H1 (cell line): ENCODE results near the gene CCDC171. TPM values are rescaled to one million over a fixed set of nuclear protein-coding genes. Genes with fewer than 3 reads are reported as not detected.

Experiments used
- ATF2 ChIP-seq: IDR thresholded peaks from 2 replicates; pipeline ENCODE4 v1.6.1; 2012; ENCODE audit warnings: low read length, inconsistent platforms
- CHD7 ChIP-seq: fragments of 300-600 bp; sonication (generic); IDR thresholded peaks from 2 replicates; pipeline ENCODE4 v1.7.1; 2012; ENCODE audit warnings: low read length, moderate library complexity, mild to moderate bottlenecking, inconsistent platforms; ENCODE audit not compliant: insufficient replicate concordance
- EP300 ChIP-seq, 2 experiments: IDR thresholded peaks; 1 replicate in 1 of 2; 2 replicates in 1 of 2; pipeline ENCODE4 v1.6.1; 2011 to 2012; ENCODE audit warnings: low read depth in 2 of 2, low read length in 2 of 2, mild to moderate bottlenecking in 2 of 2, borderline replicate concordance in 1 of 2, inconsistent platforms in 1 of 2, moderate library complexity in 1 of 2
- HDAC6 ChIP-seq: IDR thresholded peaks from one replicate; pipeline ENCODE4 v1.7.1; 2012; ENCODE audit warnings: low read depth, mild to moderate bottlenecking, inconsistent platforms, low read length, moderate library complexity
- MAFK ChIP-seq: IDR thresholded peaks from 2 replicates; pipeline ENCODE4 v1.6.1; 2012; ENCODE audit warnings: low read depth, mild to moderate bottlenecking, improper control_type of control experiment, low read length
- SUZ12 ChIP-seq: fragments of 200-600 bp; sonication (generic); IDR thresholded peaks from 2 replicates; pipeline ENCODE4 v1.6.1; 2012; ENCODE audit warnings: mild to moderate bottlenecking, inconsistent platforms, low read length, moderate library complexity, mixed read lengths
- TAF7 ChIP-seq: optimal IDR thresholded peaks from 2 replicates; pipeline ENCODE3; 2011; ENCODE audit warnings: low read depth, mild to moderate bottlenecking, inconsistent platforms, low read length, moderate library complexity, borderline replicate concordance
- TBP ChIP-seq: IDR thresholded peaks from 2 replicates; pipeline ENCODE4 v1.6.1; 2011; ENCODE audit warnings: low read depth, low read length, improper control_type of control experiment
- TCF12 ChIP-seq: IDR thresholded peaks from 2 replicates; pipeline ENCODE4 v1.6.1; 2011; ENCODE audit warnings: low read depth, mild to moderate bottlenecking, low read length
- TEAD4 ChIP-seq: IDR thresholded peaks from 2 replicates; pipeline ENCODE4 v1.6.1; 2012; ENCODE audit warnings: low read depth, low read length, inconsistent platforms, mixed read lengths
- polyA plus RNA-seq, 7 experiments: library from polyadenylated mRNA; depleted of rRNA in 3 of 7; stranded (reverse) in 5 of 7; unstranded in 2 of 7; fragments of >200 nt in 5 of 7; fragments of 200-250 nt in 2 of 7; gene quantifications; 1 replicate in 5 of 7; 2 replicates in 1 of 7; 4 replicates in 1 of 7; pipeline versions ENCODE4 v1.2.1 to v1.2.3, GENCODE V29; 2011 to 2013; ENCODE audit warnings: missing spikeins in 2 of 7, mixed read lengths in 2 of 7
- total RNA-seq: library from RNA; stranded (reverse); fragmentation: NEBNext Ultra II Directional; extraction: Animal tissue kit (Norgen Biotek cat#: 25700); gene quantifications from 2 replicates; pipeline ENCODE4 v1.2.1, GENCODE V29; 2021

The CCDC171 gene
- total and polyA plus RNA-seq, 2 of the 8 experiments (the other 6 are each of a cell fraction or from before 2014, with no cell fraction given) = 0.83 to 2.3 TPM

GRCh38 chr9:15778861-15779260, 226.0 kb downstream of the CCDC171 start (continued):
- no peak for TF ChIP-seq CHD7
- TF ChIP-seq ATF2 = no peak
- TF ChIP-seq TCF12 = no peak
- TF ChIP-seq EP300 (IDR thresholded peaks at IDR 0.05; ENCODE audit: borderline replicate concordance in 1 of 2, low read depth in 2 of 2, low read length in 2 of 2) = no peak
- TF ChIP-seq TAF7 = no peak
- TF ChIP-seq TEAD4 = no peak
- TF ChIP-seq TBP = no peak
- no peak for TF ChIP-seq SUZ12
- TF ChIP-seq HDAC6 = no peak
- TF ChIP-seq MAFK = no peak
